ENCODE results near the gene BTF3L4.

The BTF3L4 gene

DNA sequence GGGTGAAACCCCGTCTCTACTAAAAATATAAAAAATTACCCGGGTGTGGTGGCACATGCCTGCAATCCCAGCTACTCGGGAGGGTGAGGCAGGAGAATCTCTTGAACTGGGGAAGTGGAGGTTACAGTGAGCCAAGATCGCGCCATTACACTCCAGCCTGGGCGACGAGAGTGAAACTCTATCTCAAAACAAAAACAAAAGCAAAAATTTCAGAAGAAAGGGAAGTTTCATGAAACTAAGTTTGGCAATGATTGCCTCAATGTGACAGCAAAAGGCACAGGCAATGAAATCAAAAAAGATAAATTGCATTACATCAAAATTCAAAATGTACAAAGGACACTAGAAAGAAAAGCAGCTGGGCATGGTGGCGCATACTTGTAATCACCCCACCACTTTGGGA, 40.1 kb downstream of the BTF3L4 start:
- TF ChIP-seq GATA2 (IDR thresholded peaks at IDR 0.05; ENCODE audit: low read depth, low read length) (no peak), GATA3 (IDR thresholded peaks at IDR 0.05; ENCODE audit: low read depth, low read length) (no peak)

GRCh38 chr1:52098139-52098871, 42.2 kb downstream of the BTF3L4 start:
- TF ChIP-seq GATA3 (IDR thresholded peaks at IDR 0.05; ENCODE audit: low read depth, low read length) (no peak), GATA2 (IDR thresholded peaks at IDR 0.05; ENCODE audit: low read depth, low read length) (no peak)

DNA sequence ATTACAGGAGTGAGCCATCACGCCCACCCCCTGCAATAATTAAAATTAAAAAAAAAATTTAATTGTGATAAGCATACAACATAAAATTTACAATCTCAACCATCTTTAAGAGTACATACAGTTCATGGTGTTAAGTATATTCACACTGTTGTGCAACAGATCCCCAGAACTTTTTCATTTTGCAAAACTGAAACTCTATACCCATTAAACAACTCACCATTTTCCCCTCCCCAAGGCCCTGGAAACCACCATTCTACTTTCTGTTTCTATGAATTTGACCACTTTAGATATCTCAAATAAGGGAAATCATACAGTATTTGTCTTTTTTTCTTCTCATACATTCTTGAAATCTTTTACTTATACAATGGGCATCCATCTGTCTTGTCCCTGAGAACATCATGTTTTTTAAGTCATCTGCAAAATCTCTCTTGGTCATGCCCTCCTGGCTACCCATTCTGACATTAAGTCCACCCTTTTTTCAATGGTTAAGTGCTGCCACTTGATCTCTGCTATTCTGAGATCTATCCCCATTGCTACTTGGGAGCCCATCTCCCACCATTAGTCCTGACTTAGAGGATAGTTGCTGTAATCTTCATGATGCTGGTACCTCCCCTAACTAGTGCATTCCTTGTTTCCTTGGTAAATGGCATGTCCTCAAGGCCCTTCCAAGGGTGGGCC, 46.4 kb downstream of the BTF3L4 start:
- TF ChIP-seq GATA2 (IDR thresholded peaks at IDR 0.05; ENCODE audit: low read depth, low read length), result no peak
- no peak for TF ChIP-seq GATA3 (IDR thresholded peaks at IDR 0.05; ENCODE audit: low read depth, low read length)

GRCh38 chr1:52111492-52111891, 55.4 kb downstream of the BTF3L4 start:
- TF ChIP-seq GATA2 (IDR thresholded peaks at IDR 0.05; ENCODE audit: low read depth, low read length), result no peak
- TF ChIP-seq GATA3 (IDR thresholded peaks at IDR 0.05; ENCODE audit: low read depth, low read length), result no peak

GRCh38 chr1:52112489-52112888, 56.4 kb downstream of the BTF3L4 start:
- TF ChIP-seq GATA3 (IDR thresholded peaks at IDR 0.05; ENCODE audit: low read depth, low read length) (no peak), GATA2 (IDR thresholded peaks at IDR 0.05; ENCODE audit: low read depth, low read length) (no peak)

- TF ChIP-seq GATA3 (IDR thresholded peaks at IDR 0.05; ENCODE audit: low read depth, low read length) (no peak), GATA2 (IDR thresholded peaks at IDR 0.05; ENCODE audit: low read depth, low read length) (peak; percentile 7; the same call in 1 of the 2 replicates)
Observed at GRCh38 chr1:52119301-52120079, 63.4 kb downstream of the BTF3L4 start.

DNA sequence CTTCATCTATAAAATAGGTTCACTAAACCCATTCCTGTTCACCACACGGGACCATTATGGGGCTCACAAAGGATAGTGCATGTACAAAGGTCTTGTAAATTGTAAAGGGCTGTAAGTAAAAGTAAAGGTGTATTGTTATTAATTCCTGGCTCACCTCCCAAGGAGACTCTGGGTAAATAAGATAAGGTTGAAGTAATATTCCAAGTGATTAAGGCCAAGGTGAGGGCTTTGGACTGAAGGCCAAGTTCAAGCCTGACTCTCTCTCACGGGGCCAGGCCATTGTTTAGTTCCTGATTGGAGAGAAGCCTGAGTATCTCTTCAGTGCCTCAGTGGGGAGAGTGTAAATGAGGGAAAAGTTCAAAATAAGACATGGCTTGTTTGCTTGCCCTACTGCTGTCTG, 66.3 kb downstream of the BTF3L4 start:
- no peak for TF ChIP-seq GATA2 (IDR thresholded peaks at IDR 0.05; ENCODE audit: low read depth, low read length)
- TF ChIP-seq GATA3 (IDR thresholded peaks at IDR 0.05; ENCODE audit: low read depth, low read length), result no peak

GRCh38 chr1:52123622-52124021, 67.5 kb downstream of the BTF3L4 start:
- TF ChIP-seq GATA2 (IDR thresholded peaks at IDR 0.05; ENCODE audit: low read depth, low read length), result no peak
- no peak for TF ChIP-seq GATA3 (IDR thresholded peaks at IDR 0.05; ENCODE audit: low read depth, low read length)

- TF ChIP-seq GATA3 (IDR thresholded peaks at IDR 0.05; ENCODE audit: low read depth, low read length) (no peak), GATA2 (IDR thresholded peaks at IDR 0.05; ENCODE audit: low read depth, low read length) (no peak)
Observed at GRCh38 chr1:52125736-52126359, 69.8 kb downstream of the BTF3L4 start.

DNA sequence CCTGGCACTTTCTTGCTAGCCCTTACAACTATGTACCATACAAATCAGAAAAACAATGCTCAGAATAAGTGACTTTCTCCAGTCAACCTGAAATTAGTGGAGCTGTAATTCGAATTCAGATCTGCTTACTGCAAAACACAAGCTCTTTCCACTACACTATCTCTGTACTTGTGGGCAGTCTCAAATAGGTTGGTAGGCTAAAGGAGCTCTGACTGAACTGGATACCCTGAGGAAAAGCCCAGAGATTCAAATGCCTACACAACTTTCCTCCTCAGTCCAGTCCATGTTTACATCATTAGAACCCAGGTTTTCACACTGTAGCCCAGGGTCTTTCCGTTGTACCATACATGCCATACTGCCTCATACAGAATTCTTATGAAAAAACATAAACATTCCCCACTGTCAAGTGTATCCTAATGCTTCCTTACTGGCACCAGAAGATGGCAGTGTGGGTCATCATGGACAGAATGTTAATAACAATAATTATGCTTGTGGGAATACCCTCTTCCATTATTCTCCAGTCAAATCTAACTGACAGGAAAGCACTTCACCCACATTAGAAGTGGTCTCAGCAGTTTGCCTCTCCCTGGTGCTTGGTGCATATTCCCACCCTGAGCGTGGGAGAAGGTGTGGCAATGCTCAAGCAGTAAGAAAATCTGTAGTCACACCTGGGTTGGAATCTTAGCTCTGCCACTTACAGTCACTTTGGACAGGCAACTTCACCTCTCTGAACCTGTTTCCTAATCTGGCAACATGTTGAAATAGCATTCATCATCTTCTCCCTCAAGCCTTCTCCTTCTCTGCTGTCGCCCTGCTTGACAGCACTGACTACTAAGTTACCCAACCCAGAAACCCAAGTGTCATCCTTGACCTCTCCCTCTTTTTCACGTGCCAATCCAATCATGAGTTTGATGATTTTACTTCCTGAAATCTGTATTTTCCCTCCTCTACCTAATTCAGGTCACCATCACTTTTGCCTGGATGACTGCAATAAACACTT, 71.4 kb downstream of the BTF3L4 start:
- TF ChIP-seq GATA3 (IDR thresholded peaks at IDR 0.05; ENCODE audit: low read depth, low read length), result no peak
- no peak for TF ChIP-seq GATA2 (IDR thresholded peaks at IDR 0.05; ENCODE audit: low read depth, low read length)

DNA sequence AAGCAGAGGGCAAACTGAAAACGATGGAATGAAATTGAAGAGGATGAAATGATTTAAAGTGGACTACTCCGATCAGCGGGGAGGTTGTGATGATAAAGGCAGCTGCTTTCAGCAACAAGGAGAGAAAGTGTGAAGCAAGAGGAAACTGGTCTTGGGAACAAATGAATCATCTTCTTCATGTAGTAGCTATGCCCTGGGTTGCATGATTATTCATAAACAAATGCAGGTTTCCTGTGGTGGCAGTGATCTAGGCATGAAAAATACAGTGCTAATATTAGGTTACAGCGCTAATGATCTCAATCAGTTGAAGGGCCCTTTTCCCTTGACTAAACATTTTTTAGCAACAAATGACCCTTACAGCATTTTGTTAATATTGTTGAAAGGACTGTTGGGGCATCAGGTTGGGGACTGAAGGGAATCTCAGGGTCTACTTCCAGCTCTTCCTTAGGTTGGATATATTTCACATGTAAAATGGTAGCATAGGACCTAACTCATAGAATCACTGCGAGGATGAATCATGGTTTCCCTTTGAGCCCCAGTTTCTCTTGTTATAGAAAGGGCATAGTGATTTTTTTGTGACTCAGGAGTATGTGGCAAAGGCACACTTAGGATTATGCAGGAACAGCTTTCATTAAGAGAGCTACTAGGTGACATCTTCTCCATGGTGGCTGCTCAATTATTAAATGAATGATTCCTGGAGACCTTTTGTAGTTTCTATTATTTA, 83.9 kb downstream of the BTF3L4 start:
- TF ChIP-seq GATA2 (IDR thresholded peaks at IDR 0.05; ENCODE audit: low read depth, low read length) (no peak), GATA3 (IDR thresholded peaks at IDR 0.05; ENCODE audit: low read depth, low read length) (no peak)

Data from SH-SY5Y (cell line).